Fibroblast of the aortic adventitia (primary cell): Measurements from ENCODE around the gene RDX. TPM values are rescaled to one million over a fixed set of nuclear protein-coding genes. Genes with fewer than 3 reads are reported as not detected.

Experiments used
- DNase-seq: peaks from one replicate; pipeline ENCODE4 v3.0.0-alpha.2; 2010; ENCODE audit warnings: low read depth
- H3K4me3 ChIP-seq: 2 replicates; pipeline ENCODE4 v1.5.1; 2011; ENCODE audit warnings: low read depth, mild to moderate bottlenecking, control low read depth, low read length, moderate library complexity
- total RNA-seq: library from RNA; depleted of rRNA; stranded (reverse); fragments of >200 nt; gene quantifications from 2 replicates; pipeline ENCODE4 v1.2.3, GENCODE V29; 2012; ENCODE audit warnings: low replicate concordance
- TF ChIP-seq, protein P1 (sequence below): IDR thresholded peaks from 2 replicates; pipeline ENCODE4 v1.5.1; 2011; ENCODE audit warnings: mild to moderate bottlenecking, low read length, control low read depth, inconsistent platforms; ENCODE audit not compliant: insufficient read depth

RDX gene
- total RNA-seq, 1 donor = 108 TPM

DNA sequence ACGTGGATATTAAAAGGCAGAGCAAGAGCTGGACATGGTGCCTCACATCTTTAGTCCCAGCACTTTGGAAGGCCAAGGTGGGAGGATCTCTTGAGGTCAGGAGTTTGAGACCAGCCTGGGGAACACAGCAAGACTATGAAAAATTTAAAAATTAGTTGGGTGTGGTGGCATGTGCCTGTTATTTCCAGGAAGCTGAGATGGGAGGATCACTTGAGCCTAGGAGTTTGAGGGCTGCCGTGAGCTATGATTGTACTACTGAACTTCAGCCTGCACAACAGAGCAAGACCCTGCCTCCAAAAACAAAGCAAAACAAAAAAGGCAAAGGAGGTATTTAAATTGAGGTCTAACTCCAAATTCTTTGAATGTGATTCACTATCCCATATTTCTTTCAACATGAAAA lies 23.5 kb downstream of the RDX start:
- no peak for DNase-seq
- TF ChIP-seq, protein P1, sequence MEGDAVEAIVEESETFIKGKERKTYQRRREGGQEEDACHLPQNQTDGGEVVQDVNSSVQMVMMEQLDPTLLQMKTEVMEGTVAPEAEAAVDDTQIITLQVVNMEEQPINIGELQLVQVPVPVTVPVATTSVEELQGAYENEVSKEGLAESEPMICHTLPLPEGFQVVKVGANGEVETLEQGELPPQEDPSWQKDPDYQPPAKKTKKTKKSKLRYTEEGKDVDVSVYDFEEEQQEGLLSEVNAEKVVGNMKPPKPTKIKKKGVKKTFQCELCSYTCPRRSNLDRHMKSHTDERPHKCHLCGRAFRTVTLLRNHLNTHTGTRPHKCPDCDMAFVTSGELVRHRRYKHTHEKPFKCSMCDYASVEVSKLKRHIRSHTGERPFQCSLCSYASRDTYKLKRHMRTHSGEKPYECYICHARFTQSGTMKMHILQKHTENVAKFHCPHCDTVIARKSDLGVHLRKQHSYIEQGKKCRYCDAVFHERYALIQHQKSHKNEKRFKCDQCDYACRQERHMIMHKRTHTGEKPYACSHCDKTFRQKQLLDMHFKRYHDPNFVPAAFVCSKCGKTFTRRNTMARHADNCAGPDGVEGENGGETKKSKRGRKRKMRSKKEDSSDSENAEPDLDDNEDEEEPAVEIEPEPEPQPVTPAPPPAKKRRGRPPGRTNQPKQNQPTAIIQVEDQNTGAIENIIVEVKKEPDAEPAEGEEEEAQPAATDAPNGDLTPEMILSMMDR = no peak
- H3K4me3 ChIP-seq = no peak overlapping the region

GRCh38 chr11:110269996-110270395 lies 26.4 kb downstream of the RDX start:
- DNase-seq = no peak
- TF ChIP-seq, protein P1 = no peak
- no peak overlapping the region for H3K4me3 ChIP-seq

DNA sequence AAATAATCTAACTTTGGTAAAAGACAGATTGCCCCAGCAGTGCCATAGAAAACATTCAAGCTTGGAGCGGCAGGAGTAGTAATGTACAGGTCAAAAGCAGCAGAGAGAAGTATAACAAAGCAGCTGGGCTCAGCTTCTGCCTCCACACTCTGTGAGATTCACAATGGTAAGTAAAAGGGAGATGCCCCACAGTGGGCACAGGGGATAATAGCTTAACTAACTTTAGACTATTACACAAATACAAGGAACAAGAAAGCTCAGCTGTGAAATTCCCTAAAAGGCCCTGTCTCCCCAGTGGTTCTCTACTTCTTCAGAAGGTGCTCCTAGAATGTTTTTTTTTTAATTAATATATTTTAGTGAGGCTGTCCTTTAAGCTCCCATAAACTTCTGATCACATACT lies 28.0 kb downstream of the RDX start:
- no peak overlapping the region for H3K4me3 ChIP-seq
- TF ChIP-seq, protein P1 = no peak
- no peak for DNase-seq

DNA sequence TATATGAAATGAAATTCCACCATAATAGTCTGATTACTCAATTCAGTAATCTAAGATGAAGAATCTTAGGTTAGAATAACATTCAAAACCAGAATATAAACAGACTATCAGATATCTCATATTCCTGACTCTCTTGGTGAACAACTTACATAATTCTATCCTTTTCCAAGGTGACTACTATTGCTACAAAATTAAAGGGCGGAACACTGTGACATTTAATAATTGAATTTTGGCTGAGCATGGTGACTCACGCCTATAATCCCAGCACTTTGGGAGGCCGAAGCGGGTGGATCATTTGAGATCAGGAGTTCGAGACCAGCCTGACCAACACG lies 34.4 kb downstream of the RDX start:
- TF ChIP-seq, protein P1 = no peak
- DNase-seq = no peak
- no peak overlapping the region for H3K4me3 ChIP-seq

DNA sequence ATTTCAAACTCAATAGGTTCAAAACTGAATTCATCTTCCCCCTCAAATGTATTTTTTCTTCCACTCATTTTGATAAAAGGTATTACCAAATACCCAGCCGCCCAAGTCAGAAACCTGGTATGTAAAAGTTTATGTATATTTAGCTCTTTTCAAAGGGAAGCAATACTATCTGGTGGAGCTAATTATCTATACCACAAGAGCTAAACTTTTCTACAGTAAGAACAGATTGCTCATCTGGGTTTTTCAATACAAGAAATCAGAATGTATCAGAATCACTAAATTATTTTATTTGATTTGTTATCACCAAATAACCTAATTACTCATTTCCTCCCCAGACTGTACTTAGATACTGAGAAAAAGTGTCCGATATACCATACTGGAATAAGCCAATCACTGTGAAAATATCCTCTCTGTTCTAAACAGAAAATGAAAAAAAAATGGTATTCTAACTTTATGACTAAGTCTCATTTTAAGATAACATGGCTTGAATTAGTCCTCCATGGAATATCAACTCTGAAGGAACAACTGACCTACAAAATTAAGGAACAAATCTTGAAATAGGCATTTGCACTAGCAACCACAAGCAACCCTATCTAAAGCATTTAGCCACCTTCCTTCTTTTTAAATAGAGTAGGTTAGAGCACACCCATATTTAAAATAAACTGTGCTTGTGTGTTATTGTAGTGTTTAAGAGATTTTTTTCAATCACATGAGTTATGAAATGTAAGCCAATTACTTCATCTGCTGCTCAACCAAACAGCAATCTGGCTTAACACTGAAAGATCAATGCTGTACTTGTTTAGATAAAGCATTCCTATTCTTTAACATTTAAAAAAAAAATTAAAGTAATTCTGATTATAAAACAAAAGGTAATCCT lies 35.0 kb downstream of the RDX start:
- TF ChIP-seq, protein P1 = no peak
- peak; percentile 41 for DNase-seq
- H3K4me3 ChIP-seq = no peak overlapping the region

GRCh38 chr11:110253525-110253924 lies 42.9 kb downstream of the RDX start:
- no peak for DNase-seq
- TF ChIP-seq, protein P1 = no peak
- no peak overlapping the region for H3K4me3 ChIP-seq

GRCh38 chr11:110251836-110252235 lies 44.6 kb downstream of the RDX start:
- no peak overlapping the region for H3K4me3 ChIP-seq
- TF ChIP-seq, protein P1 = no peak
- DNase-seq = peak; percentile 76
